ENCODE results near the gene PDE4B. TPM values are rescaled to one million over a fixed set of nuclear protein-coding genes. Genes with fewer than 3 reads are reported as not detected.

Gene PDE4B
- total RNA-seq, 1 experiment from 2014 or later, result 3.3 TPM

DNA sequence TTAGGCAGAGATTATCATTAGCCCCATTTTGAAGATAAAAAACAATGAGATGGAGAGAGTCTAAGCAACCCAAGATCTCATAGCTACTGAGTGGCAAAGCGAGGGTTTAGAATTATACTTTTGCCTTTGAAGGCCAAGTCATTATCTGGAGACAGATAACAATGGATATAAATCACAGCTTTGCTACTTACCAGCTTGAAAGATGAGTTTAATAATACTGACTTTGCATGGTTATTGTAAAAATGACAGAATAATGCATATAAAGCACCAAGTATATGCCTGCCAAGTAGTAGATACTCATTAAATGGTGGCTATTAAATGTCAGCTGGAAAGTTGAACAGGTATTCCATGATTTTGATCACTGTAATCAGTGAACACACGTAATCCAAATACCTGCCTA lies 499.6 kb downstream of the PDE4B start:
- ChIA-PET CTCF (interaction anchor here (0.5 to 3.6 kb wide), 4 partner anchors 9 to 471 kb away, joined by 3 to 10 read pairs (median 3); no protein-coding TSS in a partner anchor), POLR2A (interaction anchor here (0.7 to 6.7 kb wide), 8 partner anchors 9 to 41 kb away, joined by 3 to 92 read pairs (median 6); no protein-coding TSS in a partner anchor)
- no peak overlapping the region for H3K27ac Mint-ChIP-seq (ENCODE audit: low read depth, unreplicated experiment)
- BruUV-seq (replicated peaks), result no TSS peak
- H3K4me3 Mint-ChIP-seq (ENCODE audit: unreplicated experiment), result no peak overlapping the region
- TF ChIP-seq, protein P1, sequence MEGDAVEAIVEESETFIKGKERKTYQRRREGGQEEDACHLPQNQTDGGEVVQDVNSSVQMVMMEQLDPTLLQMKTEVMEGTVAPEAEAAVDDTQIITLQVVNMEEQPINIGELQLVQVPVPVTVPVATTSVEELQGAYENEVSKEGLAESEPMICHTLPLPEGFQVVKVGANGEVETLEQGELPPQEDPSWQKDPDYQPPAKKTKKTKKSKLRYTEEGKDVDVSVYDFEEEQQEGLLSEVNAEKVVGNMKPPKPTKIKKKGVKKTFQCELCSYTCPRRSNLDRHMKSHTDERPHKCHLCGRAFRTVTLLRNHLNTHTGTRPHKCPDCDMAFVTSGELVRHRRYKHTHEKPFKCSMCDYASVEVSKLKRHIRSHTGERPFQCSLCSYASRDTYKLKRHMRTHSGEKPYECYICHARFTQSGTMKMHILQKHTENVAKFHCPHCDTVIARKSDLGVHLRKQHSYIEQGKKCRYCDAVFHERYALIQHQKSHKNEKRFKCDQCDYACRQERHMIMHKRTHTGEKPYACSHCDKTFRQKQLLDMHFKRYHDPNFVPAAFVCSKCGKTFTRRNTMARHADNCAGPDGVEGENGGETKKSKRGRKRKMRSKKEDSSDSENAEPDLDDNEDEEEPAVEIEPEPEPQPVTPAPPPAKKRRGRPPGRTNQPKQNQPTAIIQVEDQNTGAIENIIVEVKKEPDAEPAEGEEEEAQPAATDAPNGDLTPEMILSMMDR (IDR thresholded peaks at IDR 0.05; ENCODE audit: unreplicated experiment), result no peak
- no peaks in the 10 kb centered on the region for H3K36me3 Mint-ChIP-seq (ENCODE audit: insufficient read depth, unreplicated experiment)
- peaks cover 26% of the 10 kb centered on the region for H3K4me1 Mint-ChIP-seq (ENCODE audit: insufficient read depth, unreplicated experiment)
- H3K9me3 Mint-ChIP-seq (ENCODE audit: unreplicated experiment), result peaks cover 8% of the 10 kb centered on the region
- no peaks in the 10 kb centered on the region for H3K27me3 Mint-ChIP-seq (ENCODE audit: insufficient read depth, unreplicated experiment)
- intact Hi-C loops (cut with micrococcal nuclease), result no loop called here
- DNase-seq (ENCODE audit: unreplicated experiment), result no peak

DNA sequence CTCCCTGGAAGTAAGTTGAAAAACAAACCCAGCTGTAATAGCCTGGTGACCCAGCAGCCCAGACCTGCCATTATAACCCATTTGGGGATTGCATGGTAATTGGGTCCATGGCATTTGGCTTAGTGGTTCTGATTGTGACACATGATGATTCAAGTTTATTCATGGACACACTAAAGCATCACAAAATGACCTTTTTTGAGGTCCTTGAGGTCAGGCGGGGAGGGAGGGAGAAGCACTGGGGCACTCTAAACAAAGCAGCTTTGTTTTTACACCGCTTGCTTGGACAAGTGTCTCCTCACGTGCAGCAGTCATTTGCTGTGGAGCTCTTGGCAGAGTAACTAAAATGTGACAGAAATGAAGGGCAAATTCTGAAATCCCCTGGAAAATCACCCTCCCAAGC lies 500.2 kb downstream of the PDE4B start:
- TF ChIP-seq, protein P1 (IDR thresholded peaks at IDR 0.05; ENCODE audit: unreplicated experiment), result no peak
- POLR2A ChIA-PET, result interaction anchor here (1.0 to 6.7 kb wide), 6 partner anchors 10 to 41 kb away, joined by 3 to 92 read pairs (median 17); no protein-coding TSS in a partner anchor
- Mint-ChIP-seq H3K27me3 (ENCODE audit: insufficient read depth, unreplicated experiment) (no peaks in the 10 kb centered on the region), H3K36me3 (ENCODE audit: insufficient read depth, unreplicated experiment) (no peaks in the 10 kb centered on the region), H3K9me3 (ENCODE audit: unreplicated experiment) (peaks cover 8% of the 10 kb centered on the region), H3K4me1 (ENCODE audit: insufficient read depth, unreplicated experiment) (peaks cover 28% of the 10 kb centered on the region), H3K4me3 (ENCODE audit: unreplicated experiment) (no peak overlapping the region), H3K27ac (ENCODE audit: low read depth, unreplicated experiment) (no peak overlapping the region)
- CTCF ChIA-PET, result interaction anchor here (0.5 to 3.6 kb wide), 5 partner anchors 10 to 470 kb away, joined by 3 to 10 read pairs (median 4); no protein-coding TSS in a partner anchor
- intact Hi-C loops (cut with micrococcal nuclease), result no loop called here
- BruUV-seq (replicated peaks), result no TSS peak
- no peak for DNase-seq (ENCODE audit: unreplicated experiment)

DNA sequence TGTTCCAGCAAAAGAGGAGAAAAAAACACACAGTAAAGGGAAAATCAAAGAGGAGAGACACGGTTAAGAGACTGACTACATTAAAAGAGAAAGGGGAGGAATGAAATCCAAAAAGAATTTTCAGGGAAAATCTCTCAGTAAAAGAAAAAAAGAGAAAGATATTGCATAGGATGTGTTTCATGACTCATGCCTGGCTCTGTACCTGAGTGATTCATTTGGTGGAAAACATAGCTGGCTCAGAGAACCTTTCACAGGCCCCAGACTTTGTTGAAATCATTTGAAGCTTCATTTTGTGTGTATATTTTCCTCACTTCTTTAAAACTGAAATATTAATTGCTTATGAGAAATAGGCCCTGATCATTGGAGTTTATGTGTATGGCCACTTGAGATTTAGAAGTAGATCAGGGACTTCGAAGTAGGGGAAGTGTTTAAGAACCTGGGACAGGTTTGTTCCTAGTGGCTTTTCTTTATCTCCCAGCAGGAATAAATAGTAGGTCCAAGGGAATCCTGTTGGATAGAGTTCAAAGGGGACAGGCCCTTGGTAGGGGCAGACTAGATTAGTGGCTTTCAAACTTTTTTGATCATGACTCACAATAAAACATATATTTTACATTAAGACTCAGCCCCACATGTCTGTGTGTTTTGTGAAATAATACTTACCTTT lies 502.1 kb downstream of the PDE4B start:
- TSS peak; percentile 86 for BruUV-seq (replicated peaks)
- peak; percentile 85 for DNase-seq (ENCODE audit: unreplicated experiment)
- Mint-ChIP-seq H3K36me3 (ENCODE audit: insufficient read depth, unreplicated experiment) (no peaks in the 10 kb centered on the region), H3K4me1 (ENCODE audit: insufficient read depth, unreplicated experiment) (peaks cover 42% of the 10 kb centered on the region), H3K4me3 (ENCODE audit: unreplicated experiment) (peak overlapping the region; percentile 41), H3K9me3 (ENCODE audit: unreplicated experiment) (peaks cover 2% of the 10 kb centered on the region), H3K27ac (ENCODE audit: low read depth, unreplicated experiment) (peak overlapping the region; percentile 99), H3K27me3 (ENCODE audit: insufficient read depth, unreplicated experiment) (no peaks in the 10 kb centered on the region)
- TF ChIP-seq, protein P1 (IDR thresholded peaks at IDR 0.05; ENCODE audit: unreplicated experiment), result no peak
- ChIA-PET POLR2A (interaction anchor here (0.5 to 6.7 kb wide), 14 partner anchors 8 to 932 kb away, joined by 3 to 92 read pairs (median 4); no protein-coding TSS in a partner anchor), CTCF (interaction anchor here (0.6 to 1.8 kb wide), 14 partner anchors 9 to 636 kb away, joined by 3 to 9 read pairs (median 3); no protein-coding TSS in a partner anchor)
- intact Hi-C loops (cut with micrococcal nuclease), result loop anchor here (1.0 kb wide), 1 partner anchor 24 kb away; no protein-coding TSS in a partner anchor

DNA sequence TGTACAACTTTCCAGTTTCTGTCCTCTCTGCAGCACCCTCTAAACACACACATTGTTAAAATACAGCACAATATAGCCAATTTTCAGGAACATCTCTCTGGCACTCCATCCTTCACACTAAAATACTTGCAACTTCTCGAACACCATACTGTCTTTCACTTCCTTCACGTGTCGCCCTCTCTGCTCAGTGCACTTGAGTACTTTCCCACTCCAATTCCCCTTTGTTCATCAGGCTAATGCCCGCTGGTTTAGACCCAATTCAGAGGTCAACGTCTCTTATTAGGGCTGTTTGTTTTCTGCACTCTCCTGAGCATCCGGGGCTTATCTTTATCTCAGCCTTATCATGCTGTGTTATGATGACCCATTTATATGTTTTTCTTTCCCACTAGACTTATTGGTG lies 503.1 kb downstream of the PDE4B start:
- intact Hi-C loops (cut with micrococcal nuclease), result no loop called here
- POLR2A ChIA-PET, result interaction anchor here (1.2 to 6.7 kb wide), 4 partner anchors 24 to 38 kb away, joined by 3 to 92 read pairs (median 24); no protein-coding TSS in a partner anchor

More for the DNA sequence above, 503.1 kb downstream of the PDE4B start:
- Mint-ChIP-seq H3K4me1 (ENCODE audit: insufficient read depth, unreplicated experiment) (peaks cover 42% of the 10 kb centered on the region), H3K27ac (ENCODE audit: low read depth, unreplicated experiment) (peak overlapping the region; percentile 99), H3K4me3 (ENCODE audit: unreplicated experiment) (no peak overlapping the region), H3K36me3 (ENCODE audit: insufficient read depth, unreplicated experiment) (no peaks in the 10 kb centered on the region), H3K9me3 (ENCODE audit: unreplicated experiment) (no peaks in the 10 kb centered on the region), H3K27me3 (ENCODE audit: insufficient read depth, unreplicated experiment) (no peaks in the 10 kb centered on the region)
- TF ChIP-seq, protein P1 (IDR thresholded peaks at IDR 0.05; ENCODE audit: unreplicated experiment), result no peak
- no peak for DNase-seq (ENCODE audit: unreplicated experiment)
- CTCF ChIA-PET, result interaction anchor here (0.5 to 1.8 kb wide), 9 partner anchors 11 to 429 kb away, joined by 3 to 9 read pairs (median 3); no protein-coding TSS in a partner anchor
- no TSS peak for BruUV-seq (replicated peaks)

Measured in MCF 10A (cell line).